ENCODE data around the gene PEAK1. TPM values are rescaled to one million over a fixed set of nuclear protein-coding genes. Genes with fewer than 3 reads are reported as not detected.

PEAK1 gene
- total RNA-seq, 1 donor from 2014 or later: 34.2 TPM

GRCh38 chr15:77053709-77054108 is 366.2 kb downstream of the PEAK1 start:
- ATAC-seq (ENCODE audit: low read depth): no peak
- Mint-ChIP-seq H3K4me1 (peaks cover 46% of the 10 kb centered on the region), H3K27ac (peak overlapping the region; percentile 25), H3K36me3 (ENCODE audit: low read depth) (peaks cover 69% of the 10 kb centered on the region), H3K9me3 (no peaks in the 10 kb centered on the region), H3K4me3 (no peak overlapping the region), H3K27me3 (no peaks in the 10 kb centered on the region)
- POLR2A ChIA-PET: no interaction called here
- no peak for TF ChIP-seq CTCF (IDR thresholded peaks at IDR 0.05)
- CTCF ChIA-PET: no interaction called here
- intact Hi-C loops (cut with micrococcal nuclease): no loop called here
- no peak for DNase-seq

- Mint-ChIP-seq H3K9me3 (no peaks in the 10 kb centered on the region), H3K4me3 (no peak overlapping the region), H3K36me3 (ENCODE audit: low read depth) (peaks cover 72% of the 10 kb centered on the region), H3K4me1 (peaks cover 35% of the 10 kb centered on the region), H3K27ac (no peak overlapping the region), H3K27me3 (no peaks in the 10 kb centered on the region)
- DNase-seq: no peak
- TF ChIP-seq CTCF (IDR thresholded peaks at IDR 0.05): no peak
- intact Hi-C loops (cut with micrococcal nuclease): no loop called here
- ATAC-seq (ENCODE audit: low read depth): no peak
- POLR2A ChIA-PET: interaction anchor here (0.5 kb wide), 1 partner anchor 79 kb away, joined by 3 read pairs; no protein-coding TSS in a partner anchor
- CTCF ChIA-PET: no interaction called here
These were observed 367.3 kb downstream of the PEAK1 start for GRCh38 chr15:77052556-77052955.

Other genes with a start within 250 kb of the PEAK1 start
- gene HMG20A, start 784 bp upstream of the PEAK1 start, total RNA-seq: 53.9 and 56.5 TPM in 2 replicates
- gene LINGO1, start 212.8 kb upstream of the PEAK1 start, total RNA-seq: not detected in 2 replicates